DMS153 treated with DMSO at 0.1 percent for 48 hours (cell line): Measurements from ENCODE around the gene MOCS1.
A peak's percentile ranks its signal among the peaks of the same experiment; 100 is the strongest.
"Not testable (repeated sequence)": the region's sequence is repeated elsewhere in the genome, so short reads cannot be mapped to it uniquely, and the experiment has no call there.

ENCODE experiments used
- DNase-seq: peaks from one replicate; lab custom pipeline; 2025; ENCODE audit not compliant: unreplicated experiment; lab: John Stamatoyannopoulos, UW

MOCS1 gene

GRCh38 chr6:39934131-39934757 is at the start of gene MOCS1:
MOCS1 (minus strand) TSS chr6:39934462; CDS start chr6:39934417, 45 bp downstream.
- no peak for DNase-seq

GRCh38 chr6:39984051-39984450 is 49.8 kb upstream of the MOCS1 start:
- no peak for DNase-seq

- no peak for DNase-seq
Observed at GRCh38 chr6:39983193-39983592, 48.9 kb upstream of the MOCS1 start.

- no peak for DNase-seq
Observed at GRCh38 chr6:39982720-39983119, 48.5 kb upstream of the MOCS1 start.

GRCh38 chr6:39980839-39981580 is 46.7 kb upstream of the MOCS1 start:
- peak; percentile 29 for DNase-seq

- DNase-seq = no peak
Observed at GRCh38 chr6:39979461-39980328, 45.4 kb upstream of the MOCS1 start.

- DNase-seq = no peak
Observed at GRCh38 chr6:39978240-39978639, 44.0 kb upstream of the MOCS1 start.

GRCh38 chr6:39973661-39974060 is 39.4 kb upstream of the MOCS1 start:
- DNase-seq = no peak

GRCh38 chr6:39972717-39973116 is 38.5 kb upstream of the MOCS1 start:
- DNase-seq = not testable (repeated sequence)

GRCh38 chr6:39971131-39971530 is 36.9 kb upstream of the MOCS1 start:
- DNase-seq = not testable (repeated sequence)

- DNase-seq = no peak
Observed at GRCh38 chr6:39965751-39966150, 31.5 kb upstream of the MOCS1 start.

GRCh38 chr6:39964530-39964929 is 30.3 kb upstream of the MOCS1 start:
- DNase-seq = no peak

- no peak for DNase-seq
Observed at GRCh38 chr6:39964094-39964493, 29.8 kb upstream of the MOCS1 start.

- DNase-seq = no peak
Observed at GRCh38 chr6:39962831-39963230, 28.6 kb upstream of the MOCS1 start.

GRCh38 chr6:39961178-39961577 is 26.9 kb upstream of the MOCS1 start:
- DNase-seq = no peak

GRCh38 chr6:39958947-39959346 is 24.7 kb upstream of the MOCS1 start:
- DNase-seq = no peak

GRCh38 chr6:39956936-39957335 is 22.7 kb upstream of the MOCS1 start:
- DNase-seq = no peak

GRCh38 chr6:39953076-39953618 is 18.9 kb upstream of the MOCS1 start:
- DNase-seq = no peak

- no peak for DNase-seq
Observed at GRCh38 chr6:39952167-39952566, 17.9 kb upstream of the MOCS1 start.

GRCh38 chr6:39951716-39952115 is 17.5 kb upstream of the MOCS1 start:
- no peak for DNase-seq

- no peak for DNase-seq
Observed at GRCh38 chr6:39951191-39951590, 16.9 kb upstream of the MOCS1 start.
